Bronchial epithelial cell (primary cell): ENCODE measurements around the gene HAL. TPM values are rescaled to one million over a fixed set of nuclear protein-coding genes. Genes with fewer than 3 reads are reported as not detected.

ENCODE experiments used
- DNase-seq: peaks from one replicate; pipeline ENCODE4 v3.0.0-alpha.2; 2010; ENCODE audit warnings: low read depth
- FAIRE-seq: peaks from 2 replicates; lab custom pipeline; 2011; peaks lifted over from hg19 to GRCh38; lab: Jason Lieb, UNC
- H3K27me3 ChIP-seq: 2 replicates; pipeline ENCODE4 v1.5.1; 2011; ENCODE audit warnings: low read length; ENCODE audit not compliant: control insufficient read depth, insufficient read depth
- H3K36me3 ChIP-seq: 2 replicates; pipeline ENCODE4 v1.5.1; 2011; ENCODE audit warnings: low read length; ENCODE audit not compliant: control insufficient read depth, insufficient read depth
- H3K4me3 ChIP-seq: 2 replicates; pipeline ENCODE4 v1.5.1; 2011; ENCODE audit warnings: mild to moderate bottlenecking, low read depth, low read length, control low read depth
- total RNA-seq: library from RNA; depleted of rRNA; stranded (reverse); fragments of >200 nt; gene quantifications from 2 replicates; pipeline ENCODE4 v1.2.1, GENCODE V29; 2014
- TF ChIP-seq, protein P1 (sequence below): IDR thresholded peaks from 2 replicates; pipeline ENCODE4 v1.5.1; 2011; ENCODE audit warnings: mild to moderate bottlenecking, moderate library complexity, low read length, control low read depth, inconsistent platforms; ENCODE audit not compliant: insufficient read depth, severe bottlenecking

Gene HAL
- total RNA-seq, result 0.26 and 0.79 TPM in 2 replicates

DNA sequence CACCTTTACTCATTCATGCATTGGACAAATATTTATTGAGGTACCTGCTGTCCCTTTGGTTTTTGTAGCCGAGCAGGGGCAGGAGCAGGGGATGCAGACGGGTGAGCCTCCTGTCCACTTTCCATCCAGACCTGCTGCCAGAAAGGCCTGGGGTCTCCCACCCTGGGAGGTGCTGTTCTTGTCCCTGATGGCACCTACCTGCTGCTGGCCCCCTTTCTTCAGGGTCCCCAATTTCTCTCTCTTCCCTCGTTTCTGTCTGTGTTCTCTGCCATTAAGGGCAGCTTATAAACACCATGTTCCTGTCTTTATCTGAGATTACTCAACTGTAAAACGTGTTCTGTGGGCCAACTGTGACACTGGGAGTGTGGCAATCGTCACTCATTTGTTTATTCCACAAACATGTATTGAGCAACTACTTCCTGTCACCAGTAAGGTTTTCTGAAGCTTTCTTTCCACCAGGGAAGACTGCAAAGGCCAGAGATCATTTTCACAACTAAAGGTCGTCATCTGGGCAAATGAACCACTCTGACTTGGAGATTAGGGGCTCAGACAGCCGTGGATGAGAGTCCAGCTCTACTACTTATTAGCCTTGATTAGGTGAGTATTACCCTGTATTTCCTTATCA, at the start of gene HAL:
TSS of gene HAL (minus strand) at position 311 of the 625 bp plus-strand sequence. CDS start 434 bp downstream, outside the sequence.
- peak; percentile 42 for DNase-seq
- no peaks in the 10 kb centered on the region for H3K27me3 ChIP-seq
- no peak within 1 kb of the TSS for H3K4me3 ChIP-seq
- no peak for FAIRE-seq
- H3K36me3 ChIP-seq, result peaks cover 1% of the 10 kb centered on the region
- TF ChIP-seq, protein P1, sequence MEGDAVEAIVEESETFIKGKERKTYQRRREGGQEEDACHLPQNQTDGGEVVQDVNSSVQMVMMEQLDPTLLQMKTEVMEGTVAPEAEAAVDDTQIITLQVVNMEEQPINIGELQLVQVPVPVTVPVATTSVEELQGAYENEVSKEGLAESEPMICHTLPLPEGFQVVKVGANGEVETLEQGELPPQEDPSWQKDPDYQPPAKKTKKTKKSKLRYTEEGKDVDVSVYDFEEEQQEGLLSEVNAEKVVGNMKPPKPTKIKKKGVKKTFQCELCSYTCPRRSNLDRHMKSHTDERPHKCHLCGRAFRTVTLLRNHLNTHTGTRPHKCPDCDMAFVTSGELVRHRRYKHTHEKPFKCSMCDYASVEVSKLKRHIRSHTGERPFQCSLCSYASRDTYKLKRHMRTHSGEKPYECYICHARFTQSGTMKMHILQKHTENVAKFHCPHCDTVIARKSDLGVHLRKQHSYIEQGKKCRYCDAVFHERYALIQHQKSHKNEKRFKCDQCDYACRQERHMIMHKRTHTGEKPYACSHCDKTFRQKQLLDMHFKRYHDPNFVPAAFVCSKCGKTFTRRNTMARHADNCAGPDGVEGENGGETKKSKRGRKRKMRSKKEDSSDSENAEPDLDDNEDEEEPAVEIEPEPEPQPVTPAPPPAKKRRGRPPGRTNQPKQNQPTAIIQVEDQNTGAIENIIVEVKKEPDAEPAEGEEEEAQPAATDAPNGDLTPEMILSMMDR, result no peak

- FAIRE-seq (no peak), DNase-seq (no peak)
- TF ChIP-seq, protein P1, result no peak
- no peaks in the 10 kb centered on the region for H3K36me3 ChIP-seq
- H3K4me3 ChIP-seq, result no peak overlapping the region
- H3K27me3 ChIP-seq, result no peaks in the 10 kb centered on the region
Measured at GRCh38 chr12:96045566-96045965, 49.4 kb upstream of the HAL start.

DNA sequence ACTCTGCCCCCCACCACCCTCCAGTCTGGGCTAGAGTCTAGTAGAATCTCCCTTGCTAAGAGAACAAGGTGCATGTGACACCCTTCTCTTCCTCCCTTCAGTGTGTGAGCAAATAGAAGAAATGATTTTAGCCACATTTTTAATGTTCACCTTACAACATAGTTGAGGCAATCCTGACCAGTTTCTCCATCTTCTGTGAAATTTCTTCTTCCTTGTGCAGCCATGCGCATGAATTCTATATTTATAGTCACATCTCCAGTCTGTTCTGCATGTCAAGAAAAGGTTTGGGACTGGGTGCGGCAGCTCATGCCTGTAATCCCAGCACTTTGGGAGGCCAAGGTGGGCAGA, 48.8 kb upstream of the HAL start:
- H3K4me3 ChIP-seq, result no peak overlapping the region
- FAIRE-seq (no peak), DNase-seq (no peak)
- no peaks in the 10 kb centered on the region for H3K27me3 ChIP-seq
- H3K36me3 ChIP-seq, result no peaks in the 10 kb centered on the region
- TF ChIP-seq, protein P1, result no peak

DNA sequence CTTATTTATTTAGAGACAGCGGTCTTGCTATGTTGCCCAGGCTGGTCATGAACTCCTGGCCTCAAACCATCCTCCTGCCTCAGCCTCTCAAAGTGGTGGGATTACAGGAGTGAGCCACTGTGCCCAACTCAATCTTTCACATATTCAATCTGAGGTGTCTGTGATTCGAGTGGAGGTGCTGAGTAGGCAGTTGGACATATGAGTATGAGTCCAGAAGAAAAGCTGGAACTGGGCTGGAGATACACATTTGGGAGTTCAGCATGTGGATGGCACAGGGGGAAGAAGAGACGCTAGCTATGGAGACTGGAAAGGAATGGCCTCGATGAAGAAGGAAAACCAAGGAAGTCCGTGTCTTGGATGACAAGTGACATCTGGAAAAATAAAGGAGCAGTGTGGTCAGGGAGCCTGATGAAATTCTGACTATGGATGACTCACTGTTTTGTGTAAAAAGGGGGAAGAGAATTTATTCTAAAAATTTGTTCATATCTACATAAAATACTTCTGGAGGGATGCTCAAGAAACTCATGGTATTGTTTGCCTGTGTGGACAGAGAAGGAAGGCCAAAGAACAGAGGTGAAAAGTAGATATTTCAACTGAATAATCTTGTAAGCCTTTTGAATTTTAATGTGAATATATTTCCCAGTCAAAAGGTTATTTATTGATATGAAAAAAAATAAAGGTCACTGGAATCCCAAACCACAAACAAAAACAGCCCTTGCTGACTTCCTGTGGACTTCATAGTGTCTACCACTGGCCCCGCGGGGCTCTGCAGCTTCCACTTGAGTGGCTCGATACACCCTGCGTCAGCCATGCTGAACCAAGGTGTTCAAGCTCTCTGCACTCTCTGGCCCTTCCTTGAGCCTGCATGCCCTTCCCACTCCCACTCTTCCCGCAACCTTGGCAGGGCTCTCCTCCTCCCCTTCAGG, 48.1 kb upstream of the HAL start:
- DNase-seq (peak; percentile 58), FAIRE-seq (no peak)
- TF ChIP-seq, protein P1, result no peak
- Histone ChIP-seq H3K27me3 (no peaks in the 10 kb centered on the region), H3K4me3 (no peak overlapping the region), H3K36me3 (no peaks in the 10 kb centered on the region)

- DNase-seq (no peak), FAIRE-seq (no peak)
- TF ChIP-seq, protein P1, result no peak
- no peaks in the 10 kb centered on the region for H3K27me3 ChIP-seq
- no peak overlapping the region for H3K4me3 ChIP-seq
- no peaks in the 10 kb centered on the region for H3K36me3 ChIP-seq
Measured at GRCh38 chr12:96041181-96041580, 45.0 kb upstream of the HAL start.
